ENCODE measurements around the gene DCDC1.

The DCDC1 gene

DNA sequence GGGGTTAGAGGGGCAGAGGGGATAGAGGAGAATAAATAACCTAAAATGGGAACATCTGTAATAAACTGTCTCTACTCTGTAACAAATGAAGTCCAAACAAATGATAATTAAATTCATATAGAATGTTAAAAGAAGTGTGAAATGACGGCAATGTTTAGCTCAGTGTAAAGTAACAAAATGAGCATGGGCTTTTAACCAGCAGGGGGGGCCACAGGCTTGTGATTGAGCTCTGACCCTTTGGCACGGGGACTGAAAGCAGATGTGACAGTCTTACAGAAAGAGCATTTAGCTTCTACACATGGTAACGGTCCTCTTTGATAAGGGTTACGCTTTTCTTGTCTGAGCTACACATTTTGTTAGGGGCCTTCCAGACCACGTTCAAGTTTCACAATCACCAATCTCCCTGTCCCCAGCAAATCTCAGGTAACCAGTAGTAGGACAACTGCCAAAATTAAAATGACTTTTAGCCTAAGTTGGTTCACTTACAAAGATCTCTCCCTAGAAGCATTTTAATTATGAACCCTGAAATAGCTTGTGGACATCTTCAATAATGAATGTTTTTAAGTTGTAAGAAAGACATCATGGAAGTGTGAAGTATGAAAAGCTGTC lies 262.5 kb downstream of the DCDC1 start:
- peak; percentile 8 for DNase-seq (ENCODE audit: low spot score)

DNA sequence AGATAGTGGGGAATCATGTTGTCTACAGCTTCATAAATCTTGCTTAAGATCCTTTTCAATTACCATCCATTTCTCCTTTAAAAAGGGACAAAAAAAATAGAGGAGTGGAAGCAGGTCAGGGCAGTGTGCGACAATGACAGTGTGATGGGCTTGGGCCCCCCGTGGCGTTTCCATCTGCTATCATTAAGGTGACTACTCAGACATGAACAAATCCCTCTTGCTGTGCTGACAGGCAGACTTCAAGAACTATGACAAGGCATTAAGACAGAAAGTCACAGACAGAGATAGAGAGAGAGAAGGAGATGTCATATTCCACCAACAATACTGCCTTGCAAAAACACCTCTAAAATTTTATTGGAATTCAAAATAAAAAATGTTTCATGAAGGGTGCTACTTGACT lies 263.2 kb downstream of the DCDC1 start:
- no peak for DNase-seq (ENCODE audit: low spot score)

DNA sequence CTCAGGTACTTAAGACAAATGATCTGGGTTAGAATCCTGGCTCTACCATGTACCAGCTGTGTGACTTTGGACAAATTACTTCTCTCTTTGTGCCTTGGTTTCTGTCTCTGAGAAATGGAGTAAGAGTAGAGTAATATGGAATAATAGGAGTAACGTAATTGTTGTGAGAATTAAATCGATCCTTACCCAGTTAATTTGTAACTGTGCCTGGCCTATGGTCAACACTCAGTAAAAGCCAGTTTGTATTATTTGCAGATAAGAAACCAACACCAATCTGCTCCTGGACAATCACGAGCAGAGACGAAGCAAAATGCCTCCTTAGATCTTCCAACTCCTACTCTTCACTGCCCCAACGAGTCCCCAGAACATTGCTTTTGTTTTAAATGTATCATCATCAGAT lies 266.7 kb downstream of the DCDC1 start:
- DNase-seq (ENCODE audit: low spot score): no peak

DNA sequence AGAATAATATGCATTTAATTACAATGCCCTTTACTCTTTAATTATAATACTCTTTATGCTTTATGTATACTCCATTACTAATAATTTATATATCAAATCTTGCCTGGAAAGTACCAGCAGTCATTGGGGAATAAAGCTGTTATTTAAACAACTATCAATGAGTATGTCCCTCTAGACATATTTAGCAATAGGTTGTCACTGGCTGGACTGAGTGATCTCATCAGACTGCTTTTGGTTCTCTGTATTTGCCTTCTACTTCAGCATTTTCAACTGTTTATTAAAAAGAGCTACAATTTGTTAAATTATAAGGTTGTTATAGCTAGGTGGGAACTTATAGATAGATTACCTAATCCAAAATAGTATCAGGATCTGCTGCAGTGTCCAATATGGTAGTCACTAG lies 267.2 kb downstream of the DCDC1 start:
- DNase-seq (ENCODE audit: low spot score): no peak

DNA sequence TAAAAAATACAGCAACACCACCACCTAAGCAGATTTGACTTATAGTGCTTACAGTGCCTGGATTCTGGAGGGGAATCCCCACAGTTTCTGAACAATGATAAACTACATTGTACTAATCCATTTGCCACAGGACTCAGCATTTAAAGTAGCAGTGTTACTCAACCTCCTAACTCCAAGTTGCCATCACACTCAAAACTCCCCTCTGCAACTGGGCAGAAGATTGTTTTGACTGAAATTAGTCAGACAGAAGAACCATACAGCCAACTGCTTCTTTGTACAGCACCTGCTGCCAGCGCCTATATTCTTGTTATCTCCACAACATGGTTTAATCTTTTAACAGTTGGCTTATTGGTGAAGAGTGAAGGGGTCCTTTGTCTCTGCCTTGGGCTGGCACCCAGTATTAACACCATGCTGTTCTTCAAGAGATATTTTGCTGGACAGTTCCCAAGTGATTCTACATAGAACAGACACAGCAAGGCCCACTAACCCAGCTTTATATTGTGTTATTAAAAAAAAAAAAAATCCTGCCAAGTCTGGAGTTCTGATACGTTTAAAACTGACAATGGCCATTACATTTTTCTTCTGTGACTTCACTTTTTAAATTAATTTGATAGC lies 273.2 kb downstream of the DCDC1 start:
- no peak for DNase-seq (ENCODE audit: low spot score)

DNA sequence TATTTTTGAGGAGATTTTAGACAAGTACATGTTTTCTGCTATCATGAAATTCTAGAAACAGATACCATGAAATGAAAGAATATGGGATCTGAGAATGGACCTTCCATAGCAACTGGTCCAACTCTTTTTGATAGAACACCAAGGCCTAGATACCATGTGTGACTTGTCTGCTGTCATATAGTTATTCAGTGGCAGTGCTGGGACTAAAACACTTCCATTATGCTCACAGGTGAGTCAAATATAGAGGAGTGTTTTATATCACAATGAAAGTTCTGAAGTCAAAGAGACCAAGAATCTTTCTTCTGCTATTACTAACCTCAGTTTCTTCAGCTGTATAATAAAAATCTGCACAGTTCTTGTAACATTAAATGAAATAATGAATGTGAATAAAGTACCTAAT lies 276.9 kb downstream of the DCDC1 start:
- no peak for DNase-seq (ENCODE audit: low spot score)

DNA sequence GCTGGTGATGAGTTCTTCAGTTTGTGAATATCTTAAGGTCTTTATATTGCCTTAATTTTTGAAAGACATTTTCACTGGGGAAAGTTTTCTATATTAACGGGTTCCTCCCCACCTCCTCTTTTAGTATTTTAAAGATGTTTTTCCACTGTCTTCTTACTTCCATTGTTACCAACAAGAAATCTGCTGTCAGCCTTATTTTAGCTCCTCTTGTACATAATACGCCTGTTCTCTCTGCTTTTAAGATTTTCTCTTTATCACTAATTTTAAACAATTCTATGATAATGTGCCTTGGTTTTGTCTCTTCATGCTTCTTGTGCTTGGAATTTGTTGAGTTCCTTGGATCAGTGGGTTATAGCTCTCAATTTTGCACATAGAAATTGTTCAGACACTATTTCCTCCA lies 280.4 kb downstream of the DCDC1 start:
- no peak for DNase-seq (ENCODE audit: low spot score)

DNA sequence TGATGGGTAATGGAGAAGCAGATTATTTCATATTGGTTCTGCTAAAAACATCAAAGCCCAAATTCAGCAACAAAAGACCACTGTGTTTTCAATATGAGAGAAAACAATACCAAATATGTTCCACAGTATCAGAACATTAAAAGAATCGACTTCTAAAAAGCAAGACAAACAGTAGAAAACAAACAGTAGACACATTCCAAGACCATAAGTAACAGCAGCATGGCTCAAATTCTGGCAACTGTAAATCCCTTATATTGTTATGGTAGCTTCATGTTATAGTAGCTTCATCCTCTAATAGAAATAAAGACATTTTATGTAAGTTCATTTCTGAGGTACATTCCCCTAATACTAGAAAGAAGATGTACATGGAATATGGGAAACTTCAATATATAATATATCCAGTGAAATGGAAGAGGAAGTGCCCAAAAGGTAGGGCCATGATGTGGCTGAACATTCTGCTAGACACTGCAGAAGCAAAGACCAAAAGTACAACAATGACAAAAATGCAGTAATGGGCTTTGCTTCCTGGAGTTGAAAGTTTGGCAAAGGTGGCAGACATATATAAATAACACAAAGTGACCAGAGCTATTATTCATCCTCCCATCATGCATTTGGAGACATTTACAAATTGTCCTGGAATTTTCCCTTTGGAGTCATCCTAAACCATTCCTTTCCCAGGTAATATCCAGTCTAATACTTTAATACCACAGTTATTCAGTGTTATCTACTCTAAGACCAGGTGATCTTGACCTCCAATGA lies 299.9 kb downstream of the DCDC1 start:
- no peak for DNase-seq (ENCODE audit: low spot score)

DNA sequence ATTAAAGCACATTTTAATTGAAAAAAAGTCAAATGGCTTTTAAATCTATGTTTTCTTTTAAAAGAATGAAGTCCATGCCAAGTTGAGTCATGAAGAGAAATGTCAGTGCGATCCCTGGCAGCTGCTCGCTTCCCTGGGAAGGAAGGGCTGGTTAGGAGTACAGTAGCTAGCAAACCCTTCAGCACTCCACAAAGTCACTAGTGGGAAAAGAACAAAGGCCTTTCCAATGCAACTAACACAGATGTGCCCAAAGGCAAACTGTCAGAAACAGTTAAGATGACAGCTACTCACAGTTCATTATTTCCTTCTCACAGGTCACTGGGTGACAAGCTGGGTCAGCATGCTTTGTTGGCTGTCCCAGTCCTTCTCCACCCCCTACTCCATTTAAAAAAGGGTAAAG lies 308.7 kb downstream of the DCDC1 start:
- DNase-seq (ENCODE audit: low spot score): no peak

DNA sequence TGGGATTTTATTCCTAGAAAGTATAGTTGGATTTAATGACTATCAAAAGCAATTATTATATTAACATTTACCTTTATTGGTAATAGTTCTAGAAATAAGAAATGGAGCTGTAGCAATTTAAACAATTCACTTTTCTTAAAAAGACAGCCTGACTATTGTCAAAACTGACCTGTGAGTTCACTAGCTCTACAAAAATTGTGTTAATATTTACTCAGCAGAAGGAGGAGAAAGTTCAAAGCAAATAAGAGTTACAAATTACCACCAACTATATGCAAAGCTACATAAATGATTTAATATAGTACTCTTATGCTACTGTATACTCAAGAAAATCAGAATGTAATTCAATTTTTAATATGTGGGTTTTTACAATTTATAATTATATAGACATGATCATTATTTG lies 310.0 kb downstream of the DCDC1 start:
- no peak for DNase-seq (ENCODE audit: low spot score)

DNA sequence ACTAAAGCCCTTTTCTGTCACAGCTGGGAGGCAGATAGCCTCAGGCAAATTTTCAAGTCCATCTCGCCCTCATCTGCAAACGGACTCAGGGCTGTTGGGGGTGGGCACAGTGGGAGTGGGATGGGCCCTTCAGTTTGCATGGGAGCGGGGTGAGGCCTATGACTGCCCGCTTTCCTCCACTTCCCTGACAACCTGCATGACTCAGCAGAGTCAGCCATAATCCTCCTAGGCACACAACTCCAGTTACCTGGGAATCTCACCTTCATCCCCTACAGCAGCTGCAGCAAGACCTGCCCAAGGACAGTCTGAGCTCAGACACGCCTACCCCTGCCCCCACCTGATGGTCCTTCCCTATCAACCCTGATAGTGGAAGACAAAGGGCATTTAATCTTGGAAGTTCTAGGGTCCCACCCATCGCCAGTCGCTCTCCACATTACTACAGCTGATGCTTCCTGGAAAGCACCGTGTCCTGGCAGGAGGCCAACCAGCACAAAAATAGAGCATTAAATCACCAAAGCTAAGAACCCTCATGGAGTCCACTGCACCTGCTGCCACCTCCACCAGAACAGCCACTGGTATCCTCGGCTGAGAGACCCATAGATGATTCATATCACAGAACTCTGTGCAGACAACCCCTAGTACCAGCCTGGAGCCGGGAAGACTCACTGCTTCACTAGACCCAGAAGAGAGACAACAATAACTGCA lies 319.3 kb downstream of the DCDC1 start:
- no peak for DNase-seq (ENCODE audit: low spot score)

DNA sequence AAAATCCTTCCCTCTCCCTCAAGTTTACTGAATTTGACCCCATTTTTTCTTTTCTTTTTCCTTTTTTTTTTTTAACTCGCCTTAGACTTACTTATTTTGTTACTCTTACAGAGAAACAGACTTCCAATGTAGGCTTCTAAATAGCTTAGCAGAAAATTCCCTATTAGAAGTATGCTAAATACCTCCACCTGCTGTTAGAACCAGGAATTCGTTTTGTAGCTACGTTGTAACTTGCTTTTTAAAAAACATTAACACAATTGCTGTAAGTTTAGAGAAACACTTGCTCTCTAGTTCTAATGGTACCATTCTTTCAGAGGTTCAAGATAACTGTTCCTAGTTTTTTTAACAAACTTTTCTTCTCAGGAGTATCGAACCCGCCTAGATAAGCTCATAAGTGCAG lies 324.2 kb downstream of the DCDC1 start:
- no peak for DNase-seq (ENCODE audit: low spot score)

DNA sequence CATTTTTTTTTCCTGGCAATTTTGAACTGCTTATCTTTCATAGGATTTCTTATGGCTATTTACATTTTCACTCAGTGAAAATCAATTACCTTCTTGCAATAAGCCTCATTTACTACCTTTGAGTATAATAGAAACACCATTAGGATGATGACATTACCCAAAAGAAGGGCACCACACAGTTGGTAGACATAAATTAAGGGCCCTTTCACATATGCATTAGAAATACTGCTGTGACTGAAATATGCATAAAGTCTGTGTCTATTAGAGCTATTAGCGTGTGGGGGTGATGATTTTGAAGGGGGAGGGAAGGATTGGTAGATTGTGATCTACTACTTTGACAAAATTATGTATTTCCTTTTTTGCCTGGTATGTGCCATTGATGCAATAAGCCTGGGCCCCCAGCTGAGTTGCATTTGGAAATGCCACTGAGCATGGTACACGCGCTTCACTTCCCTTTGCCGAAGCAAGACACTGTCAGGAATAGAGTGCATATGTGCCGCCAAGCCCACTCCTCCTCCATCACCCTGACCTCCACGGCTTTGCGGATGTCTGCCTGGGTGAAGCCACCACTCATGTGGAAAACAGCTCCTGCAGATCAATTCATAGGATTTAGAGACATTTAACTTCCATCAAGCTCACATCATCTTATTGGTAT lies 339.3 kb downstream of the DCDC1 start:
- DNase-seq (ENCODE audit: low spot score): no peak

DNA sequence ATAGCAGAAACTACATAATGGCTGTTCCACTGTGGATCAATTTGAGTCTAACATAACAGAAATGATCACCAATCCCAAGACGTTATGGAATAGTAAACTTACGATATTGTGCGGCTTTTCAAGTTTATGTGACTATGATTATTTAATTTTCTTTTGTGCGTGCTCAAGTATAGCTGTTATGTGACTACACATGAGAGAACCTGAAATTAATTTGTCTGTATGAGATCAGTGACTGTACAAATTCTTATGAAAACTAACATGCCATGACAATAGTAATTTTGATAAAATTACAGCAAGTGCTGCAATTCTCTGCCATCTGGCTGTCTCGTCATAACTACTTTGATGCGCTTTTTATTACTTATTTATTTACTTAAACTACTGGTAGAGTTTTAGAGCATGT lies 343.2 kb downstream of the DCDC1 start:
- no peak for DNase-seq (ENCODE audit: low spot score)

DNA sequence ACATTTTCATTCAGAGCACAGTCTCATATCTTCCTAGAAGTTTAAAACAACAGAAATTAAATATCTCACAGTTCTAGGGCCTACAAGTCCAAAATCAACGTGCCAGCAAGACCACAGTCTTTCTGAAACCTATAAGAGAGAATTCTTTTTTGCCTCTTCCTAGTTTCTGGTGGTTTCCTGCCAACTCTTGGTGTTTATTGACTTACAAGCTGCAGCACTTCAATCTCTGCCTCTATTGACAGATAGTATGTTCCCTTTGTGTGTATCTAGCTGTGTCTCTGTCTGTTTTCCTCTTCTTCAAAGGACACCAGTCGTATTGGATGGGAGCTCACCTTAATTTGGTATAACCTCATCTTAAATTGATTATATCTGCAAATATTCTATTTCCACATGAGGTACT lies 347.5 kb downstream of the DCDC1 start:
- no peak for DNase-seq (ENCODE audit: low spot score)

DNA sequence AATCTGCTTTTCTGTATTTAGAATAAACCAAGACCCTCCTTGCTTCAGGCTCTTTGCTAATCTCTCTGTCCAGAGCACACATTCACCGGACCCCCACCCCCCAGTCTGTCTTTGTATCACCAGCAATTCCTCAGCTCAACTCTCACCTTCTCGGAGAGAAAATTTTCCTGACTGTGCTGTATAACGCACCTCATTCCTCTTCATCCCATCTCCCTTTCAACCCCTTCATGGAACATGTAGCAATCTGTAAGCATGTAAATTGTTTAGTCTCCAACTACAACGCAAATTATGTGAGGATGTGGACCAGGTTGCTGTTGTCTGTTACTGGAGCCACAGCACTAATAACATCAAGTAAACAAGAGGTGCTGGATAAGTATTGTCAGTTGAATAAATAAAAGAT lies 349.8 kb downstream of the DCDC1 start:
- DNase-seq (ENCODE audit: low spot score): no peak

DNA sequence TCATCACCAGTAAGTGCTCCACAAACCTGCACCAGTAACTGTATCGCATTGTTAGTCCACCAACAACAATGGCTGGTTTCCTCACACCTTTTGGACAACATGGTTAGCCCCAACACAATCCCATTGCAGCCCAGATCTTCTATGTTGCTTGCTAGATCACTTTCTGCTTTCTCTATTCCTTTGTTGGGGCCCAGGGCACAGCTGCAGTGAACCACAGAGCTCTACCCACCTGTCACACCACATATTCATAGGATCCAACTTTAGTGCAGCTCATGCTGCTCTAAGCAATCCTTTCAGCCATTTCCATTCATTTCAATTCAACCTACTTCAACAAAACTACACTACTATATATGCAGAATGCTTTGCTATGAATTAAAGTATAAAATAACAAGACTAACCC lies 364.3 kb downstream of the DCDC1 start:
- DNase-seq (ENCODE audit: low spot score): no peak

DNA sequence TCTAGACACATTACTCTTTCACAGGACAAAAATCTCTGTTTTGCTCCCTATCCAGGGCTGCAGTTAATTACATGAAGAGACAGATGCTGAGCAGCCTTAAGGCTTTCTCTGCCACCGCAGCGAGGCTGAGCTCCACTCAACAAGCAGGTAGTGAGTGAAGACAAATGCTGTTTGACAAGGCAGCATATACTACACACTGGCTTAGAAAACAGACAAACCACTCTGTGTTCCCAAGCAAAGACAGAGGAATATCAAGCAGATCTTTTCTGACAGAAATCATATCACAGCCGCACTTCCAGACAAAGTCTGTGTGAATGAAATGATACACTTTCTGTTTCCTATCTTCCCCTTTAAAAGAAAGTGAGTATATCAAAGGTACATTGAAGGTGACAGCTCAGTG lies 368.1 kb downstream of the DCDC1 start:
- no peak for DNase-seq (ENCODE audit: low spot score)

DNA sequence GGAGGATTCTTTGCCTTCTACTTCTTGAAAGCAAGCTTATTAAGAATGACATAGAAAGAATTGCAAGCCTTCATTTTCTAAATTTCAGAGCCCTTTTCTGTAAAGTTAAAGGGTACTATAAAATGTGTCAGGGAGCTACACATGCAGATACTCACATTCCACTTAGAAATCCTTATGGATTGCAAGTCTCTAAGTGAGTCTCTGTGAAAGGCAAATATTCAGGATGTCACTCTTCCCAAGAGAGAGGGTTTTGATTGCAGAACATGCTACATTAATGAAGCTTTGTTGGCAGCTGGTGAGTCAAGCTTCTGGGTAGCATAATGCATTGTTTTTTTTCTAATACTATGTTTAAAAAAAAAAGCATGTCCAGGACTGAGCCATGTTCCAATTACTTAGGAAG lies 369.2 kb downstream of the DCDC1 start:
- DNase-seq (ENCODE audit: low spot score): no peak

DNA sequence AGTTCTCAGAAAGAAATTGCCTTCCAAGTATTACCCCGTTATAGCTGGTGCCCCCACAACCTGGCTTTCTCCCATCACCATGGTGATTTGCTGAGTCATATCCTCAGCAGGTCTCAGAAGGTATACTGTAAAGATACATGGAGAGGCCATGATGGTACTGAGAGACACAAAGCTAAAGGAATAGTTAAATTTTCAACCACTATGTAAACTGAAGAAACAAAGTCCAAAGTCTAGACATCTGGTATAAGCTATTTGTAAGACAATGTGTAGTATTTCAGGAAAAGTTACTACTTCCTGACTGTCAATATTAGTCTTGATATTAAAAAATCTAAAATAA lies 377.1 kb downstream of the DCDC1 start:
- DNase-seq (ENCODE audit: low spot score): no peak

DNA sequence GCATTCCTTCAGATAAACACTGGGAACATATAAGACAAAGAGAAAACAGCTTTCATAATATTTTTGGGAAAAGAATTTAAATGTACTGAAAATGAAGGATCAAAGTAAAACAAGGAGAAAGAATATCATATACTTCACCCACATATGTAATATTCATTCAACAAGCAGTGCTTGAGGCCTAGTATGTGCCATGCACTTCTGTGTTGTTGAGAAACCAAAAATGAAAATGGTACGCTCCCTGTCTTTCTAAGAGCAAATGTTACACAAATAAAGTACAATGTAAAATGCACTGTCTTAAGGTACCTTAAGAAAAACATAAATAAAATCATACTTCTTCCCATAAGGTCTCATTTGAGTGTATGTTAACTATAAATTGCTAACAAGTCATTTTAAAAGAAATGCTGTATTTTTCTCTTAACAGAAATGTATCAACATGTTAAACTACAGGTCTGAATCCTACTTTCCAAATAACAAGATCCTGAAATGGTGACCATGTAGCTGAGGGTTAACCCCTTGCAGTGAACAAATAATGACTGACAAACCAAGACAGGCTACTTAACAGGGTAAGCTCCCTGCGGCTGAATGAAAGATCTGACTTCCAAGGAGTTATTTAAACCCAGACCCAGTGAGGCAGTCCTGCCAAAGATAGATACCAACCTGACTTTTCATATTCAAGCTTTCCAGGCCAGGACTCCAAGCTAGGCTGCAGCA lies 377.6 kb downstream of the DCDC1 start:
- no peak for DNase-seq (ENCODE audit: low spot score)

DNA sequence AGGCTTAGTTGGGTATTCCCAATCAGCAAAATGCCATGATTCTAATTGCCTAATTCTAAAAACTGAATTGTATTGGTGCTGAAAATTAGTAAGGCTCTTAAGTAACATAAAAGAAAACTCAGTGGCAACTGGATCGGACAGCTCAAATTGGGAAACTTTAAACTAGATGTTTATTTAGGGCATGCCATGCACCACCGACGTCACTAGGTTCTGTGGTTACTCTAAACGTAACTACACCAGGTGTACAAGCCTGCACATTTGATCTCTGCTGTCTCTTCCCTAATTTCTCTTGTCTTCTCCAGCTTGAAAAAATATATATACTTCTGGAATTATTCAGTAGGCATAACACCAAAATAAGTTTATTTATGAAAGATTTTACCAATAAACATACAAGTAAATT lies 378.2 kb downstream of the DCDC1 start:
- DNase-seq (ENCODE audit: low spot score): no peak
